HG03521 (cell line): ENCODE measurements around the gene MAPKAPK3.

ENCODE experiments used
- ATAC-seq: cut with Tn5 transposase; IDR thresholded peaks from one replicate; pipeline ENCODE4 v1.9.1; 2021; ENCODE audit warnings: mild to moderate bottlenecking, moderate library complexity; ENCODE audit not compliant: unreplicated experiment

Gene MAPKAPK3

DNA sequence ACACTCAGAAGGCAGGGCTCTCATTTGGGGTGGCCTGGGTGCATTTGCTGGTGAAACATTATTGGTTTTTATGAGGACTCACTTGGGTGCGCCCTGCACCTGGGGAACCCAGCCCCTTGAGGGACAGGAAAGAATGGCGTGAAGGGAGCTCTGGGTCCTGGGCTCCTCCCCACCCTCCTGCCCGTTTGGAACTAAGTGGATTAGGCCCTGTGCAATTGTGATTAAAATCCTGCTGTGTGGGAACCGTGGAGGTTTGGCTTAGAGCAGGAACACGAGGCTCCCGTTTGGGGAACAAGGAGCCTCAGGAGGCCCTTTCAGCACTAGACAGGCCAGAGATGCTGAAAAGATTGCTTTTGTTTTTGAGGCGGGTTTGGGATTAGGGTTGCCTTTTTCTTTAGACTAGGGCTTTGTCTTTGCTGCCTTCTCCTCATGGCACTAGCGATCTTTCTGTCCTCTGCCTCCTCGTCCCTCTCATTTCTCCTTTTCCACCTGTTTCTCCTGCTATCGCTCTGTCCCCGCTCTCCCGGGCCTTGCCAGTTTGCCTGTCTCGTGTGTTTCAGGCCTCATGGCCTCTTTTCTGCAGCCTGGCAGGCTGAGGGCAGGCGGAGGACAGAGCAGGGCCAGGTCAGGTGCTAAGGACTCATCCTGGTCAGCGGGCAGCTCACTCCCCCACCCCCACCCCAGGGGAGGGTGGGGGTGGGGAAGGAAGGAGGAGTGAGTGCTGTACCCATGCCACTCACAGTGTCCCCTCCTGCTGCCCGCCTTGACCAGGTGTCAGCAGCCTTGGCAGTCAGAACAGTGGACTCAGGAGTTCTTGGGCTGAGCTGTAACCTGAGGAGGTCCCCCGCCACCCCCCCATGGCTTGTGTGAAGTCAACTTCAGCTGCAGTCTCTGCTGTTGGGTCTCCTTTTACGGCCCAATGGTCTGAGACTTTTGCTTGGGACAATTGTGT, 8.6 kb downstream of the MAPKAPK3 start:
- ATAC-seq: no peak

DNA sequence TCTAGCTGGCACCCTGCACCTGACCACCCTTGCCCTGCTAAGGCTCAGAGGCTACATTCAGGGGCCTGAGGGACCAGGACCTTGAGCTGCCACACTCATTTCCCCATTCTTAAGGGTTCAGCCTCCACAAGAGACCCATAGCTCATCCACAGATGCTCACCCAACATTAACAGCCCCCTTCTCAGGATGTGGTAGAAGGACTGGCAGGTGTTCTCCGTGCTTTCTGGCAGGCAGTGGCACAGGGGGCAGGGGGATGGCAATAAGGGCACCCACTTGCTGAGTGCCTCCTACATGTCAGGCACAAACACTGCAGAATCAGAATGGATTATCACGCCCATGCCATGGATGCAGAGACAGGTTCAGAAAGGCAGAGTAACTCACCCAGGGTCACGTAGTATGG, 9.4 kb downstream of the MAPKAPK3 start:
- no peak for ATAC-seq

DNA sequence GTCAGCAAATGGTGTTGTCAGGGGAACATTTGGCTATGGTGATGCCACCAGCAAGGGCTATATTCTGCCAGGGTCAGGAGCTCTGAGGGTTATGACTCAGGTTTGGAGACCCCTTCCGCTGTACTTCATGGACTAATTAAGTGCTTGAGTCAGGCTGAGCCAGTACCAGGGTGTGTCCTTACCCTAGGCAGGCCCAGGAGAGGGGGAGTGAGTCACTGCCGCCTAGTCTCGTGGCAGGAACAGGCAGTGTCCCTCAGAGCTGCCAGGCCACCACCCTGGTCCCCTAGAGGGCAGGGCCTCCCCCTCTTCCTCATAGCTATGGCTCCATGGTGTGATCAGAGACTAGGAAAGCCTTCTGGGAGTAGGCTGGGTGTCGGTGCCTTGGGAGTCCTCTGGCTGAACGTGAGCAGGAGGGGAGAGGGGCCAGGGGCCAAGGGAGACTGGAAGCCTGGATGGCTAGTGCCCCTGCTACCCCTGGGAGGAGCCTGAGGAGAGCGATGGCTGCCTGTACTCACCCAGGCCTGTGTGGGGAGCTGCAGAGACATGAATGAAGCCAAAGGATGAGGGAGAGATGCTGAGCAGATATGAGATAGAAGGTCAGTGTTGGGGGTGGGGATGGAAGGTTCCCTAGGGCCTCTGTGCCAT, 10.6 kb downstream of the MAPKAPK3 start:
- ATAC-seq: no peak

- ATAC-seq: no peak
Observed at GRCh38 chr3:50628601-50629000, 11.7 kb downstream of the MAPKAPK3 start.

- ATAC-seq: no peak
Observed at GRCh38 chr3:50630394-50630793, 13.4 kb downstream of the MAPKAPK3 start.

DNA sequence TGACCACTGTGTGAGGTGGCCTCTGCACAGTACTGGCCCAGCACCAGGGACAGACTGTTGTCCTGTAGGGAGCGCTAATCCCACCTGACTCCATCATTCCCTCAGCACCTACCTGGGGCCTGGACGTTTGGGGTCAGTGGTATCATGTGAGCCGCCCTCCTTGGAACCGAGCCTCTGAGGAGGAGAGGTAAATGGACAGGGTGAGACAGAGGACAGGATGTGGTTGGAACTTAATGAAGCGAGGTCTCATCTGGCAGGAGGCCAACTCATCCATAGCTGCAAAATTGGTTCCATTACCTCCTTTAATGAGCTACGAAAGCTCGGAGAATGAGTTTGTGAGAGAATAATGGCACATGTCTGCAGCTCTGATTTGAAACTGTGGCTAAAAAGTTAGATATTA, 13.9 kb downstream of the MAPKAPK3 start:
- no peak for ATAC-seq

DNA sequence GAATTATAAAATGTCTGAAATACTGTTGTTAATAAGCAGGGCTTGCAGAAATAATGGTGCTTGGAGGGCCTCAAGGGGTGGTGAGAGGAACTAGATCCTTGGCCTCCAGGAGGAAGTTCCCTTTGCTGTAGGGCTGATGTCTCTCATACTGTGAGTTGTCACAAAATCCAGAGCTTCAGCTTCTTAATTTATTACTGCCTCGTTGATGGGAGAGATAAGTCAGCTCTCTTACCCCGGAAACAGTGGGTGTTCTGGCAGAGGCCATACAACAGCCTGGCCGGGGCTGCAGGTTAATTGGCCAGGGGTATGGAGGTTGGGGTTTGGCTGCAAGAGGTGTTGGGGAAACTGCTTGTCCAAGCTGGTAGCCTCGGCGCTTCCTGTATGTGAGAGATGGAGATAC, 15.5 kb downstream of the MAPKAPK3 start:
- ATAC-seq: no peak

GRCh38 chr3:50633230-50633790, 16.4 kb downstream of the MAPKAPK3 start:
- no peak for ATAC-seq

DNA sequence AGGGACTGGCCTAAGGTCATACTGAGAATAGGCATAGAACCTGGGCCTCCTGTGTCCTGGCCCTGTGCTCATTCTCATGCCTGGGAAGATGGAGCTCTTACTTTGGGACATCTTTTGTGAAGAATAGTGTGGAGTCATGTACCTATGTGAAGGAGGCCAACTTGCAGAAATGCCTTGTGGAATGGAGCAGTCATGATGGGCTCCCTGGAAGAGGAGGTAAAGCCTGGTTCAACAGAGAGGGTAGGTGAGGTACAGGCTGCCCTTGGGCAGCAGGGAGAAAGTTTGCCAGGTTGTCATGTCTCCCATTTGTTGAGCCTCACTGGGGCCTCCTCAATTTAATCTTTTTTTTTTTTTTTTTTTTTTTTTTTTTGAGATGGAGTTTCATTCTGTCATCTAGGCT, 18.1 kb downstream of the MAPKAPK3 start:
- ATAC-seq: no peak

DNA sequence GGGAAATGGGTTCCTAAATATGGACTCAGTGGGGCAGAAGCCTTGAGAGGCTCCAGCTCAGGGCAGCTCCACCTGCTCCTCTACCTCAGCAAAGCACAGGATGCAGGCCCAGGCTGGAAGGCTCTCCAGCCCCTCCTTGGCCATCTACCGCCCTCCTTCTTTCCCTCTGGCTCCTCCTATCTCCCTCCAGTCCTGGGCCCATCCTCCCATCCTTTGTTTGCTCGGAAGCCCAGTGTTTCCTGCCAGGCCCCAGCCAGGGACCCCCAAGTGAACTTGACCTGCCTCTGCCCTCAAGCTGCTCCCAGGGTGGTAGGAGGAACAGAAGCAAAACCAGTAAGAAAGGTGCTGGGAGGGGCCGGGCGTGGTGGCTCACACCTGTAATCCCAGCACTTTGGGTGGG, 20.1 kb downstream of the MAPKAPK3 start:
- no peak for ATAC-seq

GRCh38 chr3:50637945-50638344, 21.0 kb downstream of the MAPKAPK3 start:
- ATAC-seq: no peak

- no peak for ATAC-seq
Observed at GRCh38 chr3:50639055-50639494, 22.1 kb downstream of the MAPKAPK3 start.

GRCh38 chr3:50642382-50642781, 25.4 kb downstream of the MAPKAPK3 start:
- no peak for ATAC-seq

- no peak for ATAC-seq
Observed at GRCh38 chr3:50644561-50644960, 27.6 kb downstream of the MAPKAPK3 start.

DNA sequence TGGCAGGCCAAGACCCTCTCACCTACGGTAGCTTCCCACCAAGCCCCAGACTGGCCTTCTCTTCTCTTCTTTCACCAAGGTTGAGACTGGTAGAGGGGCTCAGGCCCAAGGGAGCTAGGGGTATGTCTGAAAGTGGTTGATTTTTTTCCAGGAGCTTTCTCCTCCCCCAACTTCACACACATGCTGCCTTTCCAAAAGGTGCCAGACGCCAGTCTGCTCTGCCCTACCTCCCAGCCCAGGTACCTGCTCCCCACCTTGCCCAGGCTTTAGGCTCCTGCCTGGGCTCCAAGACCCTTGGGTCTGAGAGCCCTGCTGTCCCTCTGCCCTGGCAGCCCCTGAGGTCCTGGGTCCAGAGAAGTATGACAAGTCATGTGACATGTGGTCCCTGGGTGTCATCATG, 28.4 kb downstream of the MAPKAPK3 start:
- no peak for ATAC-seq

GRCh38 chr3:50648313-50648712, 31.4 kb downstream of the MAPKAPK3 start:
- no peak for ATAC-seq

GRCh38 chr3:50648944-50649343, 32.0 kb downstream of the MAPKAPK3 start:
- no peak for ATAC-seq

DNA sequence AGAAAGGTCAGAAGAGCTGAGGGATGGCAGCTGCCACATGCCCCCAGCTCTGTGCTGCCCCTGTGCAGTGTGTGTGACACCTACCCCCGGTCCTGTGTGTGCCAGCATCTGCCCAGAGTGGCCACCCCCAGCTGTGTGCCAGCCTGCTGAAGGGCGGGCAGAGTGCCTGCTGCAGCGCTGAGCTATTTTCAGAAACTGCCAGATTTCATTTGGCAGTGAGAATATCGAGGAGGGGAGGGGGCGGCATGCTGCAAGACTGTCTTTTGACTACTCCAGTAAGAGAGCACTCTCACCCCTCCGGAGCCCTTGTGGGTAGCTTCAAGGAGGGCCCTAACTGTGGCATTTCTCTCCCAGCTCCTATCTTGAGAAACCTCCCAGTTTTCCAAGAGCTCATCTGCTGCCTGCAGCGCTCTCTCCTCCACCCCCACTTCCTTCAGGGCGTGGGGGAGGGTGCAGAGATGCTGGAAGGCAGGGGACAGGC, 32.5 kb downstream of the MAPKAPK3 start:
- ATAC-seq: no peak

DNA sequence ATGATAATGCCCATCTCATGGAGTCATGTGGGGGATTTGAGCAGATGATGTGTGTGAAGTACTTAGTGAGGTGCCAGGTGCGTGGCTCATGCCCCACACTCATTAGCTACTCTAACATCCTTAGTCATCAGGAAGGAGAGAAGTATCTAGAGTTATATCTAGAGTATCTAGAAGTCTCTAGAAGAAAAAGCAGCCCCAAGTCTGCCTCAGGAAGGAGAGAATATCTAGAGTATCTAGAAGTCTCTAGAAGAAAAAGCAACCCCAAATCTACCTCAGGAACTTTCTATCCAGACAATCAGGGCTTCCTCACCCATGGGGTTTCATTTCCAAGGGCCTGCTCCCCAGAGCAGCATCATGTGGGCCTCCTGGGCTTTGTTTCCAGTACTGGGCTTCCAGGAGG, 33.1 kb downstream of the MAPKAPK3 start:
- no peak for ATAC-seq

DNA sequence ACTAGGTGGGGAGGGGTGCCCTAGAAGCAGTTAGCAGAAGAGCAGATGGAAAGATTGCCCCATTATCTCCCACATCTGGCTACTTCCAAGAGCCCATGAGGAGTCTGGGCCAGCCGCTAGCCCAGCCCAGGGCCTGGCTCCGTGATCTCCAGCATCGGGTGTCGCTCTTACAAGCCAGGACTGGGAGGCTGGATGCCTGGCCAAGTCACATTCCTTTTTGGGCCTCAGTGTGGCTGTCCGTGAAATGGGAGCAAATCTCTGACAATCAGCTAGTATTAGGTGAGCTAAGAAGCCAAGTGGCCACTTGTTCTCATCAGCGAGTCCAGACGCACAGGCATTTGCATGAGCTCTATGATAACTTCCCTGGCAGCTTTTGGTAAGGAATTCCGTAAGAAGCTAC, 34.5 kb downstream of the MAPKAPK3 start:
- ATAC-seq: no peak

GRCh38 chr3:50651920-50652529, 35.1 kb downstream of the MAPKAPK3 start:
- ATAC-seq: no peak
